LNCAP (cell line): Measurements from ENCODE around the gene TENM4.

Source experiments
- CTCF ChIP-seq: fragments of 450-650 bp; IDR thresholded peaks from 2 replicates; pipeline ENCODE4 v1.5.1; 2017; ENCODE audit warnings: mild to moderate bottlenecking

TENM4 gene

DNA sequence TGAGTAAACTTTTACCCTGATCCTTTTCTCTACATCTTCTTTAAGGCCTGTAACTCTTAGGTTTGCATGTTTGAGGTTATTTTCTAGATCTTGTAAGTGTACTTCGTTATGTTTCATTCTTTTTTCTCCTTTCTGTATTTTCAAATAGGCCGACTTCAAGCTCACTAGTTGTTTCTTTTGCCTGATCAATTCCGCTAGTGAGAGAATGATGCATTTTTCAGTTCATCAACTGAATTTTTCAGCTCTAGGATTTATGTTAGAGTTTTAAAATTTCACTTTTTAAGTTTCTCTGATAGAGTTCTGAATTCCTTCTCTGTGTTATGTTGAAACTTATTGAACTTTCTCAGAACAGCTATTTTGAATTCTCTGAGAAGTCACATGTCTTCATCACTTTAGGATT is 810.7 kb downstream of the TENM4 start:
- no peak for TF ChIP-seq CTCF

DNA sequence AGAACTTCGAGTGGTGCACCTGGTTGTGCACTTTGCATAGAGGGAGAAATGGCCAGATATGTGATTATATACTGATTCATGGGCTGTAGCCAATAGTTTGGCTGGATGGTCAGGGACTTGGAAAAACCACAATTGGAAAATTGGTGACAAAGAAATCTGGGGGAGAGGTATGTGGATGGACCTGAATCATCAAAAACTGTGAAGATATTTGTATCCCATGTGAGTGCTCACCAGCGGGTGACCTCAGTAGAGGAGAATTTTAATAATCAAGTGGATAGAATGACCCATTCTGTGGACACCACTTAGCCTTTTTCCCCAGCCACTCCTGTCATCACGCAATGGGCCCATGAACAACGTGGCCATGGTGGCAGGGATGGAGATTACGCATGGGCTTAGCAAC is 818.2 kb downstream of the TENM4 start:
- no peak for TF ChIP-seq CTCF

DNA sequence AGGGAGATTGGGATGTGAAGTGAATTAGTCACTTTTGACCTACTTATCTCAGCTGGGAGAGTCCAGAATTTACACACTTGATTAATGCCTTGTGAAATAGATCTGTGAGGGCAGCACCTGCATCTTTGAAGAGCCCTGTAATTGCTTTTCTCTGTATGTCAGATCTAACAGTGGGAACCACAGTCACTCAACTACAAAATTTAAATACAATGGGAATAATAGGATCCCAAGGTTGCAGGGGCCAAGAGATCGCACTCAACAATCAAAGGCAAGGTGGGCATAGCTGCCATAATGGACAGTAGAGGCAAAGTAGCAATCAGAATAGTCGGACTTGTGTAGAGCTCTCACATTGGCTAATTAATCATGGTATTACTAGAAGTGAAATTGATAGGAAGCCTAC is 820.7 kb downstream of the TENM4 start:
- TF ChIP-seq CTCF = no peak

GRCh38 chr11:78615724-78616123 is 825.1 kb downstream of the TENM4 start:
- no peak for TF ChIP-seq CTCF

GRCh38 chr11:78613378-78613813 is 827.4 kb downstream of the TENM4 start:
- TF ChIP-seq CTCF = no peak

DNA sequence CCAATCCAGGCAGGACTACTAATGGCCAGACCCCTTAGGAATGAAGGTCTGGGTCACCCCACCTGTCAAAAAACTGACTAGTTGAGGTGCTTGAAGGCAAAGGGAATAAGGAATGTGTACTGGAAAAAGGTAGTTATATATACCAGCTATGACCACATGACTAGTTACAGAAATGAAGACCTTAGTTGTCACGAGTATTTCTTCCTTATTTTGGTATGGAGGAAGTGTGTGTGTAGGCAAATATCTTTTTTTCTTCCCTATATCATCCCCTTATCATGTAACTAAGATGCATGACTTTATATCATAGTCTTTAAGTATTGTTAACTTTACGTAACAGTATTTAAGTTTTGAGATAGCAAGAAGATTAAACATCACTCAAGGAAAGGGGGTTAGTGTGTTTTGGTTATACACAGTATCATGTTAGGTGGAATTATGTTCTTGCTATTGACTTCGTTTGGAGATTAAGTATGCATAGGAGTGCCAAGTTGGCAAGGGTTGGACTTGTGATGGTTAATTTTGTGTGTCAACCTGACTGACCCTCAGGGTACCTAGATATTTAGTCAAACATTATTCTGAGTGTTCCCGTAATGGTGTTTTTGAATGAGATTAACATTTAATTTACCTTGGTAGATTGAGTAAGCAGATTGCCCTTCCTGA is 828.0 kb downstream of the TENM4 start:
- no peak for TF ChIP-seq CTCF

GRCh38 chr11:78607696-78608095 is 833.1 kb downstream of the TENM4 start:
- no peak for TF ChIP-seq CTCF

DNA sequence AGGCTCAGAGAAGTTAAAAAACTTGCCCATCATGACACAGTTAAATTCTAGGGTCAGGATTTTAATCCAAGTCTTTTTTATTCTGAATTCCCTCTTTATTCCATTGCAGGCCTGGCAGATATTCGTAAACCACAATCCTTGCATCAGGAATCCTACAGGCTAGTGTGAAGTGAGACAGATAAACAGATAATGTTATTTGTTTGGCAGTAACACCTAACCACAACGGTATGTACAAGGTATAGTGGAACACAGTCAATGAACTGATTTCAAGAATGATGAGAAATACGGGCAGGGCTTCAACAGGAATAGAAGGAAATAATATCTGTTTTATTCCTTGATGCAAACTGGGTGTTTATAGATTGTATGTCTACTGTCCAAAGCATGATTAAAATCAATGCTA is 834.2 kb downstream of the TENM4 start:
- TF ChIP-seq CTCF = no peak
